Measurements from ENCODE around the gene GFI1B. TPM values are rescaled to one million over a fixed set of nuclear protein-coding genes. Genes with fewer than 3 reads are reported as not detected.

The GFI1B gene
- total RNA-seq, 2 experiments from 2014 or later, result 0.19 TPM; not detected in 1

DNA sequence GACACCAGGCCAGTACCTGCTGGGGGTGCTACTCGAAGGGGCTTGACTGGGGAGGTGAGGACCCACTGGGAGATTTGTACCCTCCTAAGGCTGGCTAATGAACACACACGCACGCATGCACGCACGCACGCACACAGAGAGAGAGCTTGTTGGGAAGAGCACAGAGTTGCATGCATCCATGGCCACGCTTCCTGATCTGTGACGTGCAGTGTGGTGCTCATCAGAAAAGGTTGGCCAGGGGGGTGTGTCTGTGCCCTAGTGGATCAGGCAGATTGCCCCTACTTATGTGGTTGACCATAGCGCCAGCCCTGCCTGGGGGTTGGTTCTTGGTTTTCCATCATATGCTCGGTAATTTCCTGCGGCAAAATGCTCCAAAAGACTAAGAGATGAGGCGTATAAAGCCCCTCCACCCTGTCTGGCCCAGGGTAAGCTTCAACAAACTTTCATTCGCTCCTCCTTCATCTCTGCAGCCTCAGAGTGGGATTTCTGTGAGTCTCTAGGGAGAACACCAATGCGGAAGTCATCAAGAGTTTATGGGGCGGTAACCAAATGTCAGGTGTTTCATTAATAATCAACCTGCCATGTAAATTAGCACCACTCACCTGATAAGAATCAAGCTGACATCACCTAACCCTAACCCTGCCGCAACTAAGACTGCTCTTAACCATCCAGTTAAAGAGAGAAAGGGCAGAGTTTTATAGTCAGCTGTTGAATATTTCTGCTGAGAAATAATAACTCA, 8.0 kb upstream of the GFI1B start:
- no peaks in the 10 kb centered on the region for H3K9me3 Mint-ChIP-seq (ENCODE audit: low read depth)
- no peaks in the 10 kb centered on the region for H3K4me1 Mint-ChIP-seq
- CTCF ChIA-PET, result interaction anchor here (0.6 to 1.5 kb wide), 4 partner anchors 13 to 470 kb away, joined by 3 to 4 read pairs (median 3); no protein-coding TSS in a partner anchor
- H3K4me3 Mint-ChIP-seq, result no peak overlapping the region
- DNase-seq, result no peak
- H3K27me3 Mint-ChIP-seq, result peaks cover 9% of the 10 kb centered on the region
- no peak for ATAC-seq
- POLR2A ChIA-PET, result no interaction called here
- intact Hi-C loops (cut with DNase I, micrococcal nuclease), result loop anchor here (5.0 to 10.0 kb wide), 2 partner anchors 168 to 556 kb away; partner anchors contain the start of gene CFAP77 (in 1 of the 2)
- no peak overlapping the region for H3K27ac Mint-ChIP-seq
- H3K36me3 Mint-ChIP-seq (ENCODE audit: low read depth), result no peaks in the 10 kb centered on the region

DNA sequence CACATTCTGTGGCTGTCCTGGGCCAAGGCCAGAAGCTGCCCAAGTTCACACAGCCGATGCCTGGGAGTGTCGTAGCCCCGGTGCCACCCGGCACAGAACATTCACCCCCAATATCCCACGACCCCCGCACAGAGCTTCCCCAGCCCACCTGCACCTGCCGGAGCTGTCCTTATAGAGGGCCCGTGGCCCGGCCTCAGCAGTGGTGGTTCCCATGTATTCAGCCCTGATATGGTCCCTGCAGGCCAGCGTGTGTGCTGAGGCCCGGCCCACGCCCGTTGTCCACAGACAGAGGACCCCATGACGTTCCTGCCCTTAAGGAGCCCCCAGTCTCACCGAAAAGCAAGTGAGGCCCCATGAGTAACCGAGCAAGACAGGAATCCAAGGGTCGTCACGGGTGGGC, 5.3 kb upstream of the GFI1B start:
- intact Hi-C loops (cut with DNase I, micrococcal nuclease), result loop anchor here (2.0 to 10.0 kb wide), 3 partner anchors 171 to 562 kb away; partner anchors contain the start of gene CFAP77 (in 2 of the 2)
- CTCF ChIA-PET, result interaction anchor here (1.0 to 2.7 kb wide), 3 partner anchors 18 to 65 kb away, joined by 3 to 11 read pairs (median 5); no protein-coding TSS in a partner anchor
- Mint-ChIP-seq H3K27ac (no peak overlapping the region), H3K4me3 (no peak overlapping the region), H3K9me3 (ENCODE audit: low read depth) (no peaks in the 10 kb centered on the region), H3K36me3 (ENCODE audit: low read depth) (no peaks in the 10 kb centered on the region), H3K27me3 (peaks cover 14% of the 10 kb centered on the region), H3K4me1 (no peaks in the 10 kb centered on the region)
- DNase-seq (no peak), ATAC-seq (no peak)
- POLR2A ChIA-PET, result no interaction called here

DNA sequence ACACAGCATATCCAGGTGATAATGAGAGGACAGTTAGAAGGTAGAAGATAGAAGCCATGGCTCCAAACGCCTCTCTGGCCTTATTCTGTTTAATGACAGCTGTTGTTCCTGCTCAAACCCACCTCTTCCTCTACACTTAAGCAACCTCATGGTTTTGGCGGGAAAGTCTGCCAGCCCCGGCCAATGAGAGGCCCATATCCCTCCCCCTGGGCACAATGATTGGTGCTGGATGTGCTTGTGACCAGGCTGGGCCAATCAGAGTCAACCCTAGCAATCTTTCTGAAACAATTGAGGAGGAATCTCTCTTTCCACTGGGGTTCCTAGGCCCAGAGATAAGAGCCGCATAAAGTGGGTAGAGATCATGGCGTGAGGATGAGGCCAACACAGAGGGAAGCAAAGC, 4.8 kb upstream of the GFI1B start:
- Mint-ChIP-seq H3K27ac (no peak overlapping the region), H3K27me3 (peaks cover 18% of the 10 kb centered on the region), H3K36me3 (ENCODE audit: low read depth) (no peaks in the 10 kb centered on the region), H3K9me3 (ENCODE audit: low read depth) (no peaks in the 10 kb centered on the region), H3K4me1 (peaks cover 4% of the 10 kb centered on the region), H3K4me3 (no peak overlapping the region)
- intact Hi-C loops (cut with DNase I, micrococcal nuclease), result loop anchor here (2.0 to 10.0 kb wide), 3 partner anchors 171 to 563 kb away; partner anchors contain the start of gene CFAP77 (in 2 of the 2)
- ChIA-PET CTCF (interaction anchor here (1.0 to 2.7 kb wide), 3 partner anchors 18 to 66 kb away, joined by 3 to 11 read pairs (median 5); no protein-coding TSS in a partner anchor), POLR2A (no interaction called here)
- ATAC-seq (peak; percentile 64), DNase-seq (peak; percentile 51)

DNA sequence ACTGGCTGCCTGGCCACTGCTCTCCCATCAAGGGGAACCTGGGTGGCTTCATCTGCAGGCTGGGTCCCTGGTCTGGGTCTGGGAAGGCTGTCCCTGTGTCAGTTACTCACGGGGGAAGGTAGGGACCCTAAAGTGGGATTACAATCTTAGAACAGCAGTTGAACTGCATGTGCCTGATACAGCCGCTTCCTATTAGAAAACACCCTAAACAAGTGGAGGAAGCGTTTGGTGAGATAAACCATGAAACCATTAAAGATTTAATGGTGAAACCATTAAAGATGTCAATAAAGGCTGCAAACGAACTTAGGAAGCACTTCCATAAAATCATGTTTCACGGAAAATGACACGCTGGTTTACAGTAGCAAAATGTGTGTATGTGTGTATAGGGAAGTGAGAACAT, 2.5 kb upstream of the GFI1B start:
- no peak for ATAC-seq
- peaks cover 5% of the 10 kb centered on the region for H3K4me1 Mint-ChIP-seq
- no peak overlapping the region for H3K4me3 Mint-ChIP-seq
- H3K9me3 Mint-ChIP-seq (ENCODE audit: low read depth), result no peaks in the 10 kb centered on the region
- H3K27me3 Mint-ChIP-seq, result peaks cover 31% of the 10 kb centered on the region
- CTCF ChIA-PET, result interaction anchor here (0.8 to 1.2 kb wide), 2 partner anchors 27 to 61 kb away, joined by 3 to 5 read pairs; no protein-coding TSS in a partner anchor
- no peak for DNase-seq
- POLR2A ChIA-PET, result interaction anchor here (0.6 kb wide), 1 partner anchor 16 kb away, joined by 3 read pairs; no protein-coding TSS in a partner anchor
- intact Hi-C loops (cut with DNase I, micrococcal nuclease), result loop anchor here (5.0 to 10.0 kb wide), 2 partner anchors 171 to 561 kb away; partner anchors contain the start of gene CFAP77 (in 1 of the 2)
- H3K27ac Mint-ChIP-seq, result no peak overlapping the region
- no peaks in the 10 kb centered on the region for H3K36me3 Mint-ChIP-seq (ENCODE audit: low read depth)

DNA sequence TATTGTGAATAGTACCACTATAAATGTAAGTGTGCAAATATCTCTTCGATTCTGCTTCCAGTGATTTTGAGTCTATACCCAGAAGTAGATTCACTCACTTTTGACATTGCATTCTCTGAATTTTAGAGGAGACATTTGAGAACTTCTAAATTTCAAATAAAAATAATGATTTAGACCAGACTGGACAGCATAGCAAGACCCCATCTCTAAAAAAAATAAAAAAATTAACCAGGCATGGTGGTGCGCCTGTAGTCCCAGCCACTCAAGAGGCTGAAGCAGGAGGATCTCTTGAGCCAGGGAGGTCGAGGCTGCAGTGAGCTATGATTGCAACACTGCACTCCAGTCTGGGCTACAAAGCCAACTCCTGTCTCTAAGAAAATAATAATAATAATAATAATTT, 1.9 kb upstream of the GFI1B start:
- H3K4me1 Mint-ChIP-seq, result peaks cover 5% of the 10 kb centered on the region
- ATAC-seq, result no peak
- no peak for DNase-seq
- H3K9me3 Mint-ChIP-seq (ENCODE audit: low read depth), result no peaks in the 10 kb centered on the region
- ChIA-PET CTCF (interaction anchor here (0.8 to 2.1 kb wide), 3 partner anchors 16 to 45 kb away, joined by 3 to 7 read pairs (median 5); no protein-coding TSS in a partner anchor), POLR2A (no interaction called here)
- no peaks in the 10 kb centered on the region for H3K36me3 Mint-ChIP-seq (ENCODE audit: low read depth)
- H3K4me3 Mint-ChIP-seq, result no peak overlapping the region
- peaks cover 36% of the 10 kb centered on the region for H3K27me3 Mint-ChIP-seq
- H3K27ac Mint-ChIP-seq, result no peak overlapping the region
- intact Hi-C loops (cut with DNase I, micrococcal nuclease), result loop anchor here (5.0 to 10.0 kb wide), 2 partner anchors 171 to 562 kb away; partner anchors contain the start of gene CFAP77 (in 1 of the 2)

DNA sequence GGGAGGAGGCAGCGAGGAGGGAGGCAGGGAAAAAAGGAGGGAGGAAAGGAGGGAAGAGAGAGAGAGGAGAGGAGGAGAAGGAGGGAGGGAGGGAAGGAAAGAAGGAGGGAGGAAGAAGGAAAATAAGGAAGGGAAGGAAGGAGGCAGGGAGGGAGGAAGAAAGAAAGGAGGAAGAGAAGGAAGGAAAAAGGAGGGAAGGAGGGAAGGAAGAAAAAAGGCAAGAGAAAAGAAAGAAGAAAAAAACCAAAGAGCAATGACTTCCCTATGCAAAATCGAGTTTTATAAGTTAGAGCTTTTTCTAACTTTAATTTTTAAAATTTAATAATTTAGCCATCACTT, 413 bp upstream of the GFI1B start:
- no peak overlapping the region for H3K4me3 Mint-ChIP-seq
- CTCF ChIA-PET, result interaction anchor here (0.8 to 2.1 kb wide), 9 partner anchors 14 to 649 kb away, joined by 3 to 7 read pairs (median 3); no protein-coding TSS in a partner anchor
- POLR2A ChIA-PET, result no interaction called here
- ATAC-seq, result no peak
- no peaks in the 10 kb centered on the region for H3K9me3 Mint-ChIP-seq (ENCODE audit: low read depth)
- H3K36me3 Mint-ChIP-seq (ENCODE audit: low read depth), result no peaks in the 10 kb centered on the region
- intact Hi-C loops (cut with DNase I, micrococcal nuclease), result loop anchor here (5.0 to 10.0 kb wide), 2 partner anchors 169 to 563 kb away; partner anchors contain the start of gene CFAP77 (in 1 of the 2)
- H3K4me1 Mint-ChIP-seq, result peaks cover 5% of the 10 kb centered on the region
- DNase-seq, result no peak
- H3K27me3 Mint-ChIP-seq, result peaks cover 46% of the 10 kb centered on the region
- H3K27ac Mint-ChIP-seq, result no peak overlapping the region

DNA sequence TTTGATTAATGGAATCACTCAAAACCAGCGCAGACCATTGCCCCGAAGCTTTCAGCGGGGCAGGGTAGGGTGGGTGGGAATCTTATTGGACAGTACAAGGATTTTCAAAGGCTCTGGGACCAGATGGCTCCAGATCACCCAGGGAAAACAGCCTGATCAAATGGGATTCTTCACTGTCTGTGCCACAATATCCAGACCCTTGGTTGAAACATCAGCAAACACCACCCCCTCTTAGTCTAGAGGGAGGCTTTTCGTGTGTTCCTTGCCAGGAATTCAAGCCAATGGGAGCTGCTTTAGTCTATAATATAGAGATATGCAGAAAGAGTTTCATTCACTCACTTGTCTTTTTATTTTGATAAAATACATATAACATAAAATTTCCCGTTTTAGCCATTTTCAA, 1.7 kb downstream of the GFI1B start:
- ChIA-PET CTCF (interaction anchor here (0.6 to 1.0 kb wide), 2 partner anchors 42 to 164 kb away, joined by 3 read pairs; no protein-coding TSS in a partner anchor), POLR2A (no interaction called here)
- Mint-ChIP-seq H3K9me3 (ENCODE audit: low read depth) (no peaks in the 10 kb centered on the region), H3K27me3 (peaks cover 43% of the 10 kb centered on the region), H3K36me3 (ENCODE audit: low read depth) (no peaks in the 10 kb centered on the region), H3K4me3 (no peak overlapping the region), H3K27ac (no peak overlapping the region), H3K4me1 (peaks cover 5% of the 10 kb centered on the region)
- intact Hi-C loops (cut with DNase I, micrococcal nuclease), result no loop called here
- ATAC-seq, result no peak
- no peak for DNase-seq

DNA sequence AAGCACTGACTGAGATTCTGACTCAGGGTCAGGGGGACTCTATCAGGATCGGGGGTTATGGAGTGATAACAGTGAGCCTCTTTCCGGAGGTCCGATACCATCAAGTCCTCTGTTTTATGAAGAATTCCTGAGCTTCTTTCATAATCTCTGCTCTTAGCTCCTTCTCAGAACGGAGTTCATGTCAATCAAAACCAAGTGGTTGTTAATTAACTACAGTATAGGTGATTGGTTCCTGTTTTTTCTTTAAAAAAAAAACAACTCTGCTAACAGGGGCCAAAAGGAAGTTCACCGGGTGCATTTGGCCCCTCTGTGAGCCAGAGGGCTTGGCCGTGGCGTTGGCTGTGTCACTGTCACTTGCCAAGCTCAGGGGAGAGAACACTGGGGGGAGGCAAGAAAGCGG, 4.0 kb downstream of the GFI1B start:
- Mint-ChIP-seq H3K36me3 (ENCODE audit: low read depth) (no peaks in the 10 kb centered on the region), H3K4me1 (peaks cover 5% of the 10 kb centered on the region), H3K4me3 (no peak overlapping the region), H3K27me3 (peaks cover 50% of the 10 kb centered on the region), H3K9me3 (ENCODE audit: low read depth) (no peaks in the 10 kb centered on the region), H3K27ac (no peak overlapping the region)
- ATAC-seq (no peak), DNase-seq (no peak)
- intact Hi-C loops (cut with DNase I, micrococcal nuclease), result no loop called here
- ChIA-PET POLR2A (no interaction called here), CTCF (interaction anchor here (1.0 kb wide), 1 partner anchor 12 kb away, joined by 4 read pairs; no protein-coding TSS in a partner anchor)

DNA sequence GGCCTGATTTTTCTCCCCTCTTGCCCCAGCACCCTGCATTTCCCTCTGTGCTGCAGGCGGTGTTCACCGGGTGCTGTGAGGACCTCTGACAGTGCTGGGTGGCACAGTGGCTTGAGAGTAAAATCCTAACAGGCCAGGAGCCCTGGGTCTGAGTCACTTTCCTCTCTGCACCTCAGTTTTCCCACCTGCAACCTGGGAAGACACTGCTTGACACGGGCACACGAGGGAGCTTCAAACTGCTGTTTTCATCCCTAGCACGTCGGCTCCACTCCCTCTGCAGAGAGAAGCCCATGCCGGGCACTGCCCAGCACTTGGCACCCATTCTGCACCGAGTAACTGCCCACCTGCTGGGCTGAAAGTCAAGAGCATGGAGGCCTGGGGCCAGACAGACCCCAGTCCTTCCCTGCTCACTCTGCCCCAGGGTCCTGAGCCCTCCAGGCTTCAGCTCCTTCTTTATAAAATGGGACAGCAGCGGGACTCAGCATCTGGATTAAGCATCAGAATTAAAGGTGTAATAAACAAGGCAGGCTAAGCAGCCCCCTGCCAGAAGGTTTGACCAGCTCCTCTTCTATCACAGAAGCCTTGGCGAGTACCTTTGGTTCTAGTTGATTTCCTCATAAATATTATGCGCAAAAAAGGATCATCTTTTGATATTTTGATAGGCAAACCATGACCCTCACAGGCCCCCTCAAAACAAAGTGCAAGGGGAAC, 5.2 kb downstream of the GFI1B start:
- Mint-ChIP-seq H3K4me3 (no peak overlapping the region), H3K36me3 (ENCODE audit: low read depth) (no peaks in the 10 kb centered on the region), H3K9me3 (ENCODE audit: low read depth) (no peaks in the 10 kb centered on the region), H3K27me3 (peaks cover 46% of the 10 kb centered on the region), H3K27ac (no peak overlapping the region), H3K4me1 (peaks cover 1% of the 10 kb centered on the region)
- POLR2A ChIA-PET, result no interaction called here
- no peak for DNase-seq
- CTCF ChIA-PET, result interaction anchor here (1.0 kb wide), 1 partner anchor 13 kb away, joined by 4 read pairs; no protein-coding TSS in a partner anchor
- ATAC-seq, result no peak
- intact Hi-C loops (cut with DNase I, micrococcal nuclease), result no loop called here

DNA sequence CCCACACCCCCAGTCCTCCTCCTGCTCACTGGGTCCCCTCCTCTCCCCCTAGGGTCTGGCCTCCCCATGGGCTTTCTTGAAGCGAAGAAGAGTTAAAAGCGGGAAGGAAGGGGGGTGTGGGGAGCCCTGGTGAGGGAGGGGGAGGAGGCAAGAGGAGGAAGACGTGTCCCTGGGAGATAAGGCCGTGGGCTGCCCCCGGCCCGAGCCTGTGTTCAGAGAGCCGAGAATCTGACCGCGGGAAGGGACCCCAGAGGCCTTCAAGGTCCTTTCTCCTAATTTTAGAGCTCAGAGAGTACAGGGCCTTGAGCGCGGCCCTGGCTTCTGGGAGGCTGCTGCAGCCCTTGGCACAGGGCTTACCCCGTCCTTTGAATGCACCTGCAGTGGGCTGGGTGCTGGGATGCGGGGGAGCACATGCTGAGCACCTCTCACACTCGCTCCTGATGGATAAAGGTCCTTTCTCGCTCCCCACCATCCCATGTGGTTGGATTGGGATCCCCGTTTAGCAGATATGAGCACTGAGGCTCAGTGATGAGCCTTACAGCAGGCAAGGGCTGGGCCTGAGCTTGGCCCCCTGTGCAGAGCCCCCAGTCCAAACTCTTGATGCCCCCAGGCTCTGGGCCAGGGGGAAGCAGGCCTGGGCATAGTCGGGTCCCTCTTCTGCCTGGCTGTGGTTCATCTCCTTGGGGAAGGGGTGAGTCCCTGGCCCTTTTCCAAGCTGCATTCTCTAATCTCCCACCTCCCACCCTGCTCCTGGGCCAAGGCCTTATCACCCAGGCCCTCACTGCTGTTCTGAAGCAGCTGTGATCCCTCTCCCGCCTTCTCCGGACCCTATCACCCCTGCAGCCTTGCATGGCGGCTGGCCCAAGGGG, 5.9 kb downstream of the GFI1B start:
- no peak for ATAC-seq
- intact Hi-C loops (cut with DNase I, micrococcal nuclease), result no loop called here
- H3K36me3 Mint-ChIP-seq (ENCODE audit: low read depth), result no peaks in the 10 kb centered on the region
- no peak overlapping the region for H3K4me3 Mint-ChIP-seq
- no peaks in the 10 kb centered on the region for H3K9me3 Mint-ChIP-seq (ENCODE audit: low read depth)
- no peak for DNase-seq
- ChIA-PET CTCF (no interaction called here), POLR2A (interaction anchor here (0.6 kb wide), 1 partner anchor 40 kb away, joined by 4 read pairs; the partner anchor contains the start of gene TSC1)
- H3K4me1 Mint-ChIP-seq, result no peaks in the 10 kb centered on the region
- peaks cover 41% of the 10 kb centered on the region for H3K27me3 Mint-ChIP-seq
- H3K27ac Mint-ChIP-seq, result no peak overlapping the region

DNA sequence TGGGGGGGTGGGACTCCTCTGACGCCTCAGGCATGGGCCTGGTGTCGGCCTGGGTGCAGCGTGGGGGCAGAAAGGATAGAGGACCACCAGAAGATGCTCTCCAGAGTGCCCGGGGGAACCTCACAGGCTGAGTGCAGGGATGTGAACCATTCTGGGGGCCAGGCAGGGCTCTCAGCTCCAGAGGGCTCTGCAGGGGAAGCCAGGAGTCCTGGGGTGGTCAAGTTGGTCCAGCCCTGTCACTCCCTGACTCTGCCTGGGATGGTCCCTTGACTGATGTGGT, 6.5 kb downstream of the GFI1B start:
- no peak overlapping the region for H3K27ac Mint-ChIP-seq
- H3K36me3 Mint-ChIP-seq (ENCODE audit: low read depth), result no peaks in the 10 kb centered on the region
- peaks cover 36% of the 10 kb centered on the region for H3K27me3 Mint-ChIP-seq
- intact Hi-C loops (cut with DNase I, micrococcal nuclease), result no loop called here
- ATAC-seq, result no peak
- ChIA-PET POLR2A (no interaction called here), CTCF (no interaction called here)
- no peak overlapping the region for H3K4me3 Mint-ChIP-seq
- DNase-seq, result no peak
- H3K9me3 Mint-ChIP-seq (ENCODE audit: low read depth), result no peaks in the 10 kb centered on the region
- H3K4me1 Mint-ChIP-seq, result no peaks in the 10 kb centered on the region
